Hepatocyte (in vitro differentiated cells): ENCODE results near the gene MAP3K2. TPM values are rescaled to one million over a fixed set of nuclear protein-coding genes. Genes with fewer than 3 reads are reported as not detected.

Source experiments
- DNase-seq: peaks from one replicate; pipeline ENCODE4 v3.0.0-alpha.2; 2016; ENCODE audit warnings: low spot score
- H2AFZ ChIP-seq: fragments of 200-600 bp; sonication (generic); 2 replicates; pipeline ENCODE4 v1.6.0; 2016; ENCODE audit warnings: antibody characterized with exemption, mild to moderate bottlenecking
- H3K27ac ChIP-seq: fragments of 200-600 bp; sonication (generic); 2 replicates; pipeline ENCODE4 v1.5.1; 2016; ENCODE audit warnings: mild to moderate bottlenecking
- H3K27me3 ChIP-seq: fragments of 200-600 bp; sonication (generic); 2 replicates; pipeline ENCODE4 v1.6.1; 2016
- H3K36me3 ChIP-seq: fragments of 200-600 bp; sonication (generic); replicated peaks from 2 replicates; pipeline ENCODE4 v1.5.1; 2016; ENCODE audit warnings: low read depth; ENCODE audit not compliant: insufficient read depth
- H3K4me1 ChIP-seq: fragments of 200-600 bp; sonication (generic); 2 replicates; pipeline ENCODE4 v1.5.1; 2016; ENCODE audit warnings: mild to moderate bottlenecking, moderate library complexity; ENCODE audit not compliant: insufficient read depth
- H3K4me2 ChIP-seq: fragments of 200-600 bp; sonication (generic); 2 replicates; pipeline ENCODE4 v1.6.0; 2016
- H3K4me3 ChIP-seq: fragments of 200-600 bp; sonication (generic); 2 replicates; pipeline ENCODE4 v1.5.1; 2016; ENCODE audit warnings: mild to moderate bottlenecking
- H3K79me2 ChIP-seq: fragments of 200-600 bp; sonication (generic); 2 replicates; pipeline ENCODE4 v1.6.0; 2017; ENCODE audit warnings: mild to moderate bottlenecking
- H3K9me2 ChIP-seq: fragments of 200-600 bp; sonication (generic); replicated peaks from 2 replicates; pipeline ENCODE4 v1.6.0; 2017; ENCODE audit warnings: mild to moderate bottlenecking; ENCODE audit not compliant: insufficient read depth
- H3K9me3 ChIP-seq: fragments of 200-600 bp; sonication (generic); 2 replicates; pipeline ENCODE4 v1.5.1; 2016; ENCODE audit warnings: low read depth, mild to moderate bottlenecking
- H4K20me1 ChIP-seq: fragments of 200-600 bp; sonication (generic); 2 replicates; pipeline ENCODE4 v1.6.0; 2016; ENCODE audit warnings: mild to moderate bottlenecking; ENCODE audit not compliant: insufficient read depth, poor library complexity, severe bottlenecking
- CTCF ChIP-seq: fragments of 200-600 bp; sonication (generic); IDR thresholded peaks from 2 replicates; pipeline ENCODE4 v1.5.1; 2016; ENCODE audit warnings: antibody characterized with exemption, mild to moderate bottlenecking; ENCODE audit not compliant: poor library complexity
- EZH2 ChIP-seq: fragments of 200-600 bp; sonication (generic); IDR thresholded peaks from 2 replicates; pipeline ENCODE4 v1.6.1; 2016; ENCODE audit warnings: antibody characterized with exemption, mild to moderate bottlenecking, borderline replicate concordance
- EZH2phosphoT487 ChIP-seq: fragments of 200-600 bp; sonication (generic); IDR thresholded peaks from one replicate; pipeline ENCODE4 v1.6.1; 2018; ENCODE audit warnings: antibody characterized with exemption, mild to moderate bottlenecking, low read depth, moderate library complexity; ENCODE audit not compliant: unreplicated experiment, severe bottlenecking
- WGBS: methylation state at CpG from one replicate; pipeline ENCODE4 v1.1.6; 2016; ENCODE audit warnings: low lambda C conversion rate; ENCODE audit errors: missing lambda C conversion rate; 5-methylcytosine and 5-hydroxymethylcytosine counted together
- polyA plus RNA-seq: library from polyadenylated mRNA; unstranded; fragments of >200 nt; fragmentation: Nextera tagmentation; extraction: Ambion mirVana; gene quantifications from 2 replicates; pipeline ENCODE4 v1.2.1, GENCODE V29; 2016
- total RNA-seq: library from RNA; depleted of rRNA; stranded (reverse); fragments of >200 nt; gene quantifications from 2 replicates; pipeline ENCODE4 v1.2.3, GENCODE V29; 2014

MAP3K2 gene
- total and polyA plus RNA-seq, 2 experiments from 2014 or later: 28.5 to 52.5 TPM

GRCh38 chr2:127321303-127321702 lies 66.5 kb downstream of the MAP3K2 start:
- H4K20me1 ChIP-seq: no peaks in the 10 kb centered on the region
- H3K9me3 ChIP-seq: no peaks in the 10 kb centered on the region
- no peak overlapping the region for H3K27ac ChIP-seq
- H3K79me2 ChIP-seq: no peaks in the 10 kb centered on the region
- H3K4me3 ChIP-seq: no peak overlapping the region
- no peak overlapping the region for H2AFZ ChIP-seq
- H3K9me2 ChIP-seq: no peaks in the 10 kb centered on the region
- no peak for TF ChIP-seq CTCF
- TF ChIP-seq EZH2phosphoT487: no peak
- no peak for DNase-seq
- H3K4me2 ChIP-seq: no peak overlapping the region
- no peaks in the 10 kb centered on the region for H3K36me3 ChIP-seq
- H3K4me1 ChIP-seq: no peaks in the 10 kb centered on the region
- H3K27me3 ChIP-seq: no peaks in the 10 kb centered on the region

GRCh38 chr2:127320586-127321275 lies 67.0 kb downstream of the MAP3K2 start:
- WGBS: 97% methylated on average over 1 of the region's 1 CpG
- Histone ChIP-seq H3K9me2 (no peaks in the 10 kb centered on the region), H3K9me3 (no peaks in the 10 kb centered on the region), H3K4me2 (no peak overlapping the region), H3K36me3 (no peaks in the 10 kb centered on the region), H3K27ac (no peak overlapping the region), H3K27me3 (no peaks in the 10 kb centered on the region), H4K20me1 (no peaks in the 10 kb centered on the region), H3K79me2 (no peaks in the 10 kb centered on the region), H3K4me1 (no peaks in the 10 kb centered on the region), H3K4me3 (no peak overlapping the region), H2AFZ (no peak overlapping the region)
- TF ChIP-seq CTCF: no peak
- no peak for TF ChIP-seq EZH2
- no peak for TF ChIP-seq EZH2phosphoT487
- DNase-seq: no peak

- Histone ChIP-seq H3K9me2 (no peaks in the 10 kb centered on the region), H3K4me3 (no peak overlapping the region), H3K36me3 (no peaks in the 10 kb centered on the region), H3K79me2 (no peaks in the 10 kb centered on the region), H3K4me1 (no peaks in the 10 kb centered on the region), H4K20me1 (no peaks in the 10 kb centered on the region), H3K27ac (no peak overlapping the region), H3K9me3 (no peaks in the 10 kb centered on the region), H2AFZ (no peak overlapping the region), H3K4me2 (no peak overlapping the region), H3K27me3 (no peaks in the 10 kb centered on the region)
- TF ChIP-seq EZH2 (no peak), EZH2phosphoT487 (no peak), CTCF (no peak)
- 100% methylated on average over 1 of the region's 1 CpG for WGBS
- no peak for DNase-seq
Observed at GRCh38 chr2:127320067-127320466, 67.7 kb downstream of the MAP3K2 start.
